AG09309 (cell line): ENCODE data around the gene SIDT1.

Experiments
- DNase-seq: peaks from one replicate; pipeline ENCODE4 v3.0.0-alpha.2; 2010; ENCODE audit warnings: low read depth
- H3K4me3 ChIP-seq: 2 replicates; pipeline ENCODE4 v1.5.1; 2011; ENCODE audit warnings: mild to moderate bottlenecking, low read depth, low read length, moderate library complexity; ENCODE audit not compliant: control insufficient read depth
- CTCF ChIP-seq: IDR thresholded peaks from 2 replicates; pipeline ENCODE4 v1.5.1; 2011; ENCODE audit warnings: mild to moderate bottlenecking, low read depth, low read length, inconsistent platforms; ENCODE audit not compliant: insufficient read depth, control insufficient read depth; ENCODE audit errors: missing control alignments

Gene SIDT1

GRCh38 chr3:113560831-113561623 is 28.7 kb downstream of the SIDT1 start:
- DNase-seq: no peak

GRCh38 chr3:113565555-113565954 is 33.2 kb downstream of the SIDT1 start:
- no peak for TF ChIP-seq CTCF

More at GRCh38 chr3:113560831-113561623, 28.7 kb downstream of the SIDT1 start:
- H3K4me3 ChIP-seq: no peak overlapping the region
- TF ChIP-seq CTCF: no peak

GRCh38 chr3:113570158-113570557 is 37.8 kb downstream of the SIDT1 start:
- H3K4me3 ChIP-seq: no peak overlapping the region
- TF ChIP-seq CTCF: no peak
- no peak for DNase-seq

More at GRCh38 chr3:113565555-113565954, 33.2 kb downstream of the SIDT1 start:
- DNase-seq: no peak
- H3K4me3 ChIP-seq: no peak overlapping the region

- H3K4me3 ChIP-seq: no peak overlapping the region
- TF ChIP-seq CTCF: no peak
- DNase-seq: no peak
Measured at GRCh38 chr3:113571360-113571759, 39.0 kb downstream of the SIDT1 start.

DNA sequence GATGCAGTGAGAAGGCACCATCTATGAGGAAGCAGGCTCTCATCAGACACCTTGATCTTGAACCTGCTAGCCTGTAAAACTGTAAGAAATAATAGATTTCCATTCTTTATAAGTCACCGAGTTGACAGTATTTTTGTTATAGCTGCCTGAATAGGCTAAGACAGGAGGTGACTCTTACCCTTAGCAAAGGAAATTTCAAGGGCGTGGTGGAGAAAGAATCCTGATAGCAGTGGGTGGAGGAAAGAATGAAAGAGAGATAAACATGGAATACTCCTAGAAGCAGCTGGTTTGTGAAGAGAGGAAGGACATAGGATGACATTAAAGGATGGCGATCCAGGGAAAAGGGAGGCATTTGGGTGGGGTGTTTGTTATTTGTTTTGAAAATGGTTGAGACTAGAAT is 41.4 kb downstream of the SIDT1 start:
- TF ChIP-seq CTCF: no peak
- no peak for DNase-seq
- no peak overlapping the region for H3K4me3 ChIP-seq

GRCh38 chr3:113574213-113574612 is 41.9 kb downstream of the SIDT1 start:
- H3K4me3 ChIP-seq: no peak overlapping the region
- DNase-seq: no peak
- TF ChIP-seq CTCF: no peak
